Right lobe of liver (tissue), 6 donors: ENCODE measurements around the gene OSCP1. TPM values are rescaled to one million over a fixed set of nuclear protein-coding genes. Genes with fewer than 3 reads are reported as not detected.

ENCODE experiments used
- ATAC-seq, 4 donors: fragments of 200-7000 bp; cut with Tn5 transposase; one replicate each; pipeline ENCODE4 v1.9.1; 2020; ENCODE audit warnings: mild to moderate bottlenecking in 4 of 4, moderate library complexity in 4 of 4
- DNase-seq, 3 donors: peaks; one replicate each; pipeline ENCODE4 v3.0.0-alpha.2; 2020
- H3K27ac ChIP-seq, 3 donors: fragments of 200-600 bp; one replicate each; pipeline ENCODE4 v1.8.0; 2022
- H3K27me3 ChIP-seq, 2 donors: fragments of 200-600 bp; one replicate each; pipeline ENCODE4 v1.8.0; 2022
- H3K36me3 ChIP-seq, 4 donors: fragments of 200-600 bp; sonication (generic) in 1 of 4; one replicate each; pipeline versions ENCODE4 v1.5.1 to v1.8.0; 2017 to 2022; ENCODE audit warnings: control low read depth in 1 of 4
- H3K4me1 ChIP-seq, 4 donors: fragments of 200-600 bp; sonication (generic) in 1 of 4; one replicate each; pipeline versions ENCODE4 v1.5.1 to v1.8.0; 2017 to 2022; ENCODE audit warnings: control low read depth in 1 of 4
- H3K4me3 ChIP-seq, 3 donors: fragments of 200-600 bp; one replicate each; pipeline ENCODE4 v1.8.0; 2022
- H3K9me3 ChIP-seq, 4 donors: fragments of 200-600 bp; sonication (generic) in 1 of 4; one replicate each; pipeline versions ENCODE4 v1.5.1 to v1.8.0; 2017 to 2022; ENCODE audit warnings: control low read depth in 1 of 4
- POLR2A ChIP-seq: fragments of 450-650 bp; IDR thresholded peaks from one replicate; pipeline ENCODE4 v1.6.1; 2017; ENCODE audit warnings: antibody characterized with exemption, mild to moderate bottlenecking
- WGBS: methylation state at CpG from one replicate; pipeline ENCODE4 v1.1.6; 2018; ENCODE audit warnings: low coverage, low lambda C conversion rate; ENCODE audit not compliant: insufficient coverage; ENCODE audit errors: missing lambda C conversion rate; 5-methylcytosine and 5-hydroxymethylcytosine counted together
- intact Hi-C, 2 donors: fragments of 100-400 bp; cut with DNase I; formaldehyde crosslinking; loops; one replicate each; pipeline versions ENCODE4 v1.11.2 to v1.14.1; 2022
- total RNA-seq, 6 experiments: library from RNA; depleted of rRNA in 2 of 6; stranded (reverse); fragments of >200 nt in 2 of 6; fragmentation: NEBNext Ultra II Directional in 3 of 6; extraction: Animal tissue kit (Norgen Biotek cat#: 25700) in 3 of 6; gene quantifications; one replicate each; pipeline versions ENCODE4 v1.1.0 to v1.2.4, GENCODE V29; 2016 to 2023
- TF ChIP-seq, protein P1 (sequence below), 4 donors: fragments of 200-600 bp in 3 of 4; fragments of 450-650 bp in 1 of 4; IDR thresholded peaks; one replicate each; pipeline versions ENCODE4 v1.5.1 to v1.8.0; 2016 to 2022; ENCODE audit warnings: antibody characterized with exemption in 4 of 4, mild to moderate bottlenecking in 2 of 4
- donor health status: DM: no; HTN: yes; CAD: no.
- donor health status: DM: no; HTN: no; CAD: no.
- donor health status: DM: no; HTN: no; CAD: no.
- donor health status: DM: no; HTN: yes; CAD: no.
- donor health status: DM: no; HTN: yes; CAD: no.

The OSCP1 gene
- total RNA-seq, 6 experiments from 2014 or later, result 0.40 to 4.9 (median 1.7) TPM

DNA sequence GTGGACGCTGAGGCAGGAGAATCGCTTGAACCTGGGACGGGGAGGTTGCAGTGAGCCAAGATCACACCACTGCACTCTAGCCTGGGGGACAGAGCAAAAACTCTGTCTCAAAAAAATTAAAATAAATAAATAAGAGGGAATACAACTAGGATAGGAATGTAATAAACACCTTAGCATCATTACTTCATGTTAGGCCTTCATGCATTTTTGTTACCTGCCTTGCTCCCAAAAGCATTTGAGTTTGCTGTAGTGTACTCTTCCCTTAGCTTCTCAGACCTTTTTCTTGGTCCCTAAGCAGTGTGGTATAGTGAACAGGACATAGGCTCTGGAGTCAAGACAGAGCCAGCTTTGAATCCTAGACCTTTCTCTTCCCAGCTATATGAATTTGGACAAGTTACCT is 2.8 kb upstream of the OSCP1 start:
- no peak for ATAC-seq
- no peaks in the 10 kb centered on the region for H3K9me3 ChIP-seq
- peaks cover 0 to 33% (median 17%) of the 10 kb centered on the region in 4 donors for H3K36me3 ChIP-seq
- H3K27ac ChIP-seq, result no peak overlapping the region
- intact Hi-C loops, result no loop called here
- H3K4me3 ChIP-seq, result no peak overlapping the region
- WGBS, result 95% methylated on average over 3 of the region's 3 CpGs
- no peaks in the 10 kb centered on the region for H3K27me3 ChIP-seq
- no peak for TF ChIP-seq POLR2A
- TF ChIP-seq, protein P1, sequence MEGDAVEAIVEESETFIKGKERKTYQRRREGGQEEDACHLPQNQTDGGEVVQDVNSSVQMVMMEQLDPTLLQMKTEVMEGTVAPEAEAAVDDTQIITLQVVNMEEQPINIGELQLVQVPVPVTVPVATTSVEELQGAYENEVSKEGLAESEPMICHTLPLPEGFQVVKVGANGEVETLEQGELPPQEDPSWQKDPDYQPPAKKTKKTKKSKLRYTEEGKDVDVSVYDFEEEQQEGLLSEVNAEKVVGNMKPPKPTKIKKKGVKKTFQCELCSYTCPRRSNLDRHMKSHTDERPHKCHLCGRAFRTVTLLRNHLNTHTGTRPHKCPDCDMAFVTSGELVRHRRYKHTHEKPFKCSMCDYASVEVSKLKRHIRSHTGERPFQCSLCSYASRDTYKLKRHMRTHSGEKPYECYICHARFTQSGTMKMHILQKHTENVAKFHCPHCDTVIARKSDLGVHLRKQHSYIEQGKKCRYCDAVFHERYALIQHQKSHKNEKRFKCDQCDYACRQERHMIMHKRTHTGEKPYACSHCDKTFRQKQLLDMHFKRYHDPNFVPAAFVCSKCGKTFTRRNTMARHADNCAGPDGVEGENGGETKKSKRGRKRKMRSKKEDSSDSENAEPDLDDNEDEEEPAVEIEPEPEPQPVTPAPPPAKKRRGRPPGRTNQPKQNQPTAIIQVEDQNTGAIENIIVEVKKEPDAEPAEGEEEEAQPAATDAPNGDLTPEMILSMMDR (IDR thresholded peaks at IDR 0.05), result no peak
- H3K4me1 ChIP-seq, result no peaks in the 10 kb centered on the region
- no peak for DNase-seq

DNA sequence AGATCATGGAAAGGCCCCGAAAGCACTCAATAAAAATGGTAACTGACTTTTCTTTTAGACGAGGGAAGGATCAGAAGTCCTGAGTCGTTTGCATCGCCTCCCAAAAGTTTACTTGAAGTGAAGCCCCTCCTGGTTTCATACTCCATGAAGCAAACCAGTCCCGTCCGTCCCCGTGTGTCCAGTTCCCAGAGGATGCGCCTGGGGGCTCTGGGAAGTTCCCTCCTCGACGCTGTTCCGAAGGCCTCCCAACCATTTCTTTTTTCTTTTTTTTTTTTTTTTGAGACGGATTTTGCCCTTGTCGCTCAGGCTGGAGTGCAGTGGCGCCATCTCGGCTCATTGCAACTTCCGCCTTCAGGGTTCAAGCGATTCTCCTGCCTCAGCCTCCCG is 661 bp upstream of the OSCP1 start:
- H3K27me3 ChIP-seq, result no peaks in the 10 kb centered on the region
- TF ChIP-seq, protein P1 (IDR thresholded peaks at IDR 0.05), result no peak
- TF ChIP-seq POLR2A, result no peak
- H3K36me3 ChIP-seq, result peaks cover 0 to 14% (median 7%) of the 10 kb centered on the region in 4 donors
- H3K4me3 ChIP-seq, result peak overlapping the region; percentile 60 to 61 (median 60)
- no peaks in the 10 kb centered on the region for H3K4me1 ChIP-seq
- peak overlapping the region; percentile 89 to 93 (median 91) for H3K27ac ChIP-seq
- DNase-seq (no peak), ATAC-seq (no peak)
- no peaks in the 10 kb centered on the region for H3K9me3 ChIP-seq
- intact Hi-C loops, result no loop called here
- 26% methylated on average over 9 of the region's 18 CpGs for WGBS

DNA sequence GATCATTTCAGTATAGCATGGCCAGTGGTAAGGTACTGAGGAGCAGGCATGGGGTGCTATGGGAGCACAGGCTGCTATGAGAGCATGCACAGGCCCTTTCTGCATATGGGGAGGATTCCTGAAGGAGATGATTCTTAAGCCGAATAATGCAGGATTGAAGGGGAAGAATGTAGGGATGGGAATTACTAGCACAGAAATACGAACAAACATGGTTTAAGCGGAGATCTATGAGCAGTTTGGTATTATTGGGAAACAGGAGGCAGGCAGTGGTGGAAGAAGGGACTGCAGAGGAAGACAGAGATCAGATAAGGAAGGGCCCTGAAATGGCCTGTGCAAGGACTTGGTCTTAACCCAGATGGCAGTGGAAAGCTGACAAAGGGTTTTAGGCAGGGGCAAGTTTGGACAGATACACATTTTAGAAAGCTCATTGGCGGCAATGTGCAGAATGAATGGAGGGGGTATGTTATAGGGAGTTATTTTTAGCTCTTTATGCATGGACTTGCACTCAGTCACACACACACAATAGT is 1.7 kb downstream of the OSCP1 start:
- no peaks in the 10 kb centered on the region for H3K27me3 ChIP-seq
- ATAC-seq (no peak), DNase-seq (no peak)
- no peaks in the 10 kb centered on the region for H3K36me3 ChIP-seq
- 78% methylated on average over 4 of the region's 4 CpGs for WGBS
- H3K27ac ChIP-seq, result no peak overlapping the region
- H3K4me1 ChIP-seq, result no peaks in the 10 kb centered on the region
- no peak overlapping the region for H3K4me3 ChIP-seq
- intact Hi-C loops, result no loop called here
- no peaks in the 10 kb centered on the region for H3K9me3 ChIP-seq
- TF ChIP-seq, protein P1 (IDR thresholded peaks at IDR 0.05), result no peak
- no peak for TF ChIP-seq POLR2A

DNA sequence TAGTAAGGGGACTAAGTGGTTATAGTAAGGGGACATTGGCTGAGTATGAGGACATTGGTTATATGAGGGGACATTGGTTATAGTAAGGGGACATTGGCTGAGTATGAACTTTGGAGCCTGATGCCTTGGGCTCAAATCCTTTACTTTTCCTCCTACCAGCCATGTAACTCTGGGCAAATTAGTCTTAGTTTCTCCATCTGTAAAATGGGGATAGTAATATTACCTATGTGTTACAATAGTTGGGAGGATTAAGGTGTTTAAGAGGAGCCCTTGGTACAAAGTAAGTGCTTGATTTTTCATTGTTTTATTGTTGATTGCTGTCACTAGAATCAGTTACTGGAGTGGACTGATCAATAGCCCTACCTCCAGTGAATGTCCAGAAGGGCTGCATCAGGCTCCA is 2.8 kb downstream of the OSCP1 start:
- ATAC-seq (no peak), DNase-seq (no peak)
- Histone ChIP-seq H3K9me3 (no peaks in the 10 kb centered on the region), H3K27ac (no peak overlapping the region), H3K36me3 (no peaks in the 10 kb centered on the region), H3K27me3 (no peaks in the 10 kb centered on the region), H3K4me1 (no peaks in the 10 kb centered on the region), H3K4me3 (no peak overlapping the region)
- no peak for TF ChIP-seq POLR2A
- intact Hi-C loops, result no loop called here

DNA sequence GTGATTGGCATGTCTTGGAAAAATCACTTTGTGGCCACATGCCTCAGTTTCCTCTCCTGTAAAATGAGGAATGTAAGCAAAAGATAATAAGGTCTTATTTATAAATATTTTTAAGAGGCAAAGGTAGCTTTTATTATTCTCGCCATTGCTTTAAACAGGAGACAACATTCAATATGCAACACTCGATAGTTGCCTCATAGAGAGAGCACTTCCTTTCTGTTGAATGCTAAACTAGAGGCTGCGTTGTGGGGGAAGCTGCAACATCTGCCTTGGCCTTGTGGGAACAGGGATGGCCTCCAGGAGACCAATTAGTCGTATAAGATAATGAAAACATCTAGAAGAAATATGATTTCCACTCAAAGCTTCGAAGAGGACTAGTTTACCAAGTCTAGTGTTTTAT is 3.5 kb downstream of the OSCP1 start:
- H3K36me3 ChIP-seq, result no peaks in the 10 kb centered on the region
- intact Hi-C loops, result no loop called here
- no peaks in the 10 kb centered on the region for H3K4me1 ChIP-seq
- no peak overlapping the region for H3K4me3 ChIP-seq
- H3K27me3 ChIP-seq, result no peaks in the 10 kb centered on the region
- WGBS, result 51% methylated on average over 5 of the region's 5 CpGs
- no peak for ATAC-seq
- no peaks in the 10 kb centered on the region for H3K9me3 ChIP-seq
- TF ChIP-seq, protein P1 (IDR thresholded peaks at IDR 0.05), result no peak
- TF ChIP-seq POLR2A, result no peak
- no peak overlapping the region for H3K27ac ChIP-seq
- no peak for DNase-seq
